NB4 (cell line): Measurements from ENCODE around the gene ARID3A.
"Not testable (repeated sequence)": the region's sequence is repeated elsewhere in the genome, so short reads cannot be mapped to it uniquely, and the experiment has no call there.

Source experiments
- DNase-seq: peaks from one replicate; pipeline ENCODE4 v3.0.0; 2010; ENCODE audit warnings: low read depth
- H3K4me3 ChIP-seq: one replicate; pipeline ENCODE4 v1.5.1; 2011; ENCODE audit warnings: mild to moderate bottlenecking, low read depth, low read length, moderate library complexity
- MYC ChIP-seq: IDR thresholded peaks from 2 replicates; pipeline ENCODE4 v1.6.1; 2011; ENCODE audit warnings: low read depth, low read length
- POLR2A ChIP-seq: IDR thresholded peaks from 2 replicates; pipeline ENCODE4 v1.6.1; 2011; ENCODE audit warnings: mild to moderate bottlenecking; ENCODE audit not compliant: insufficient read length; ENCODE audit errors: extremely low read depth
- TF ChIP-seq, protein P1 (sequence below): IDR thresholded peaks from 2 replicates; pipeline ENCODE4 v1.6.1; 2011; ENCODE audit warnings: low read depth, low read length
- TF ChIP-seq, protein P2 (sequence below): IDR thresholded peaks from one replicate; pipeline ENCODE4 v1.5.1; 2012; ENCODE audit warnings: low read depth, low read length

The ARID3A gene, protein sequence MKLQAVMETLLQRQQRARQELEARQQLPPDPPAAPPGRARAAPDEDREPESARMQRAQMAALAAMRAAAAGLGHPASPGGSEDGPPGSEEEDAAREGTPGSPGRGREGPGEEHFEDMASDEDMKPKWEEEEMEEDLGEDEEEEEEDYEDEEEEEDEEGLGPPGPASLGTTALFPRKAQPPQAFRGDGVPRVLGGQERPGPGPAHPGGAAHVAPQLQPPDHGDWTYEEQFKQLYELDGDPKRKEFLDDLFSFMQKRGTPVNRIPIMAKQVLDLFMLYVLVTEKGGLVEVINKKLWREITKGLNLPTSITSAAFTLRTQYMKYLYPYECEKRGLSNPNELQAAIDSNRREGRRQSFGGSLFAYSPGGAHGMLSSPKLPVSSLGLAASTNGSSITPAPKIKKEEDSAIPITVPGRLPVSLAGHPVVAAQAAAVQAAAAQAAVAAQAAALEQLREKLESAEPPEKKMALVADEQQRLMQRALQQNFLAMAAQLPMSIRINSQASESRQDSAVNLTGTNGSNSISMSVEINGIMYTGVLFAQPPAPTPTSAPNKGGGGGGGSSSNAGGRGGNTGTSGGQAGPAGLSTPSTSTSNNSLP

GRCh38 chr19:925526-926322 lies at the start of gene ARID3A:
TSS of gene ARID3A (plus strand) at chr19:926035. CDS start at chr19:929529, 3,494 bp downstream.
- H3K4me3 ChIP-seq, result peak within 1 kb of the TSS; percentile 73
- TF ChIP-seq MYC, result no peak; the same call in 1 of the 2 replicates
- TF ChIP-seq, protein P1, sequence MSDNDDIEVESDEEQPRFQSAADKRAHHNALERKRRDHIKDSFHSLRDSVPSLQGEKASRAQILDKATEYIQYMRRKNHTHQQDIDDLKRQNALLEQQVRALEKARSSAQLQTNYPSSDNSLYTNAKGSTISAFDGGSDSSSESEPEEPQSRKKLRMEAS, result no peak
- TF ChIP-seq, protein P2, sequence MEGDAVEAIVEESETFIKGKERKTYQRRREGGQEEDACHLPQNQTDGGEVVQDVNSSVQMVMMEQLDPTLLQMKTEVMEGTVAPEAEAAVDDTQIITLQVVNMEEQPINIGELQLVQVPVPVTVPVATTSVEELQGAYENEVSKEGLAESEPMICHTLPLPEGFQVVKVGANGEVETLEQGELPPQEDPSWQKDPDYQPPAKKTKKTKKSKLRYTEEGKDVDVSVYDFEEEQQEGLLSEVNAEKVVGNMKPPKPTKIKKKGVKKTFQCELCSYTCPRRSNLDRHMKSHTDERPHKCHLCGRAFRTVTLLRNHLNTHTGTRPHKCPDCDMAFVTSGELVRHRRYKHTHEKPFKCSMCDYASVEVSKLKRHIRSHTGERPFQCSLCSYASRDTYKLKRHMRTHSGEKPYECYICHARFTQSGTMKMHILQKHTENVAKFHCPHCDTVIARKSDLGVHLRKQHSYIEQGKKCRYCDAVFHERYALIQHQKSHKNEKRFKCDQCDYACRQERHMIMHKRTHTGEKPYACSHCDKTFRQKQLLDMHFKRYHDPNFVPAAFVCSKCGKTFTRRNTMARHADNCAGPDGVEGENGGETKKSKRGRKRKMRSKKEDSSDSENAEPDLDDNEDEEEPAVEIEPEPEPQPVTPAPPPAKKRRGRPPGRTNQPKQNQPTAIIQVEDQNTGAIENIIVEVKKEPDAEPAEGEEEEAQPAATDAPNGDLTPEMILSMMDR, result no peak
- TF ChIP-seq POLR2A, result no peak
- DNase-seq, result peak; percentile 92

DNA sequence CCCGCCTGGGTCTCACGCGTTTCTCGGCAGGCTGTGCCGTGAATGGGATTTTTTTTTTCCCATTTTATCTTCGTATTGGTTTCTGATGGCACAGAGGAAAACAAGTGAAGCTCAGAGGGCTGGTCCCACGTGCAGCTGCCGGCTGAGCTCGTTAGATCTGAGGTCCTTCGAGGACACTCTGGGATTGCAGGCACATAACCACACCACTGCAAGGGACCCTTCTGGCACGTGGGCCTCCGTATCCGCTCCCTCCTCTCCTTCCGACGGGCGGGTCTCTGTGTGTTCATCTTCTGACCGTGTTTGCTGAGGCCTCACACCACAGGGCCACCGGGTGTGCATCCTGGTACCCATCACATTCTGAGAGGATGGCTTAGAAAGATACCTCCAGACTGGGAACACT lies 49.7 kb upstream of the ARID3A start:
- no peak for DNase-seq
- TF ChIP-seq MYC (no peak), POLR2A (no peak)
- TF ChIP-seq, protein P2, result no peak
- TF ChIP-seq, protein P1, result no peak

GRCh38 chr19:876780-877314 lies 49.0 kb upstream of the ARID3A start:
- TF ChIP-seq MYC (no peak), POLR2A (no peak)
- TF ChIP-seq, protein P1, result no peak

More for the DNA sequence above, 49.7 kb upstream of the ARID3A start:
- no peak overlapping the region for H3K4me3 ChIP-seq

GRCh38 chr19:877992-878660 lies 47.7 kb upstream of the ARID3A start:
- DNase-seq, H3K4me3 ChIP-seq: not testable (repeated sequence)

More at GRCh38 chr19:876780-877314, 49.0 kb upstream of the ARID3A start:
- H3K4me3 ChIP-seq, result no peak overlapping the region
- DNase-seq, result no peak

GRCh38 chr19:878751-879561 lies 46.9 kb upstream of the ARID3A start:
- not testable (repeated sequence) for DNase-seq, H3K4me3 ChIP-seq

GRCh38 chr19:879711-880438 lies 46.0 kb upstream of the ARID3A start:
- H3K4me3 ChIP-seq, result no peak overlapping the region
- TF ChIP-seq MYC (no peak), POLR2A (no peak)
- TF ChIP-seq, protein P2, result no peak
- TF ChIP-seq, protein P1, result no peak
- no peak for DNase-seq
